SW480 (cell line): ENCODE measurements around the gene ARHGAP19.
A peak's percentile ranks its signal among the peaks of the same experiment; 100 is the strongest.

Experiments
- DNase-seq: peaks from one replicate; pipeline ENCODE4 v3.0.0-alpha.2; 2016; ENCODE audit warnings: low spot score

ARHGAP19 gene

GRCh38 chr10:97292097-97292861, at the start of gene ARHGAP19:
Gene ARHGAP19 (minus strand): TSS chr10:97292637. CDS start chr10:97292627, 10 bp downstream.
- peak; percentile 99 for DNase-seq

GRCh38 chr10:97341416-97341815, 49.0 kb upstream of the ARHGAP19 start:
- DNase-seq = no peak

GRCh38 chr10:97338041-97338440, 45.6 kb upstream of the ARHGAP19 start:
- DNase-seq = no peak

GRCh38 chr10:97336942-97337831, 44.8 kb upstream of the ARHGAP19 start:
- peak; percentile 64 for DNase-seq

GRCh38 chr10:97336446-97336845, 44.0 kb upstream of the ARHGAP19 start:
- DNase-seq = no peak

- no peak for DNase-seq
Observed at GRCh38 chr10:97336006-97336405, 43.6 kb upstream of the ARHGAP19 start.

- DNase-seq = no peak
Observed at GRCh38 chr10:97335188-97335619, 42.8 kb upstream of the ARHGAP19 start.

GRCh38 chr10:97334370-97335175, 42.1 kb upstream of the ARHGAP19 start, which contains the start of gene FRAT2:
Gene FRAT2 (minus strand): TSS chr10:97334729. CDS start chr10:97334572, 157 bp downstream.
- DNase-seq = peak; percentile 85

- DNase-seq = peak; percentile 36
Observed at GRCh38 chr10:97333601-97334369, 41.3 kb upstream of the ARHGAP19 start.

- peak; percentile 48 for DNase-seq
Observed at GRCh38 chr10:97333351-97333600, 40.8 kb upstream of the ARHGAP19 start.

- peak; percentile 66 for DNase-seq
Observed at GRCh38 chr10:97332591-97333350, 40.3 kb upstream of the ARHGAP19 start.

GRCh38 chr10:97331153-97331703, 38.8 kb upstream of the ARHGAP19 start:
- DNase-seq = no peak

- DNase-seq = no peak
Observed at GRCh38 chr10:97329766-97330165, 37.3 kb upstream of the ARHGAP19 start.

GRCh38 chr10:97328646-97329453, 36.4 kb upstream of the ARHGAP19 start:
- DNase-seq = no peak

- DNase-seq = no peak
Observed at GRCh38 chr10:97327348-97328294, 35.2 kb upstream of the ARHGAP19 start.

GRCh38 chr10:97325754-97326153, 33.3 kb upstream of the ARHGAP19 start:
- DNase-seq = no peak

- no peak for DNase-seq
Observed at GRCh38 chr10:97323501-97323900, 31.1 kb upstream of the ARHGAP19 start.

- no peak for DNase-seq
Observed at GRCh38 chr10:97321804-97322190, 29.4 kb upstream of the ARHGAP19 start.
